HG03571 (cell line): Measurements from ENCODE around the gene ACACB.

Experiments
- ATAC-seq: cut with Tn5 transposase; IDR thresholded peaks from one replicate; pipeline ENCODE4 v1.9.1; 2021; ENCODE audit not compliant: unreplicated experiment

Gene ACACB

GRCh38 chr12:109271418-109271817, 155.0 kb downstream of the ACACB start:
- ATAC-seq = no peak

DNA sequence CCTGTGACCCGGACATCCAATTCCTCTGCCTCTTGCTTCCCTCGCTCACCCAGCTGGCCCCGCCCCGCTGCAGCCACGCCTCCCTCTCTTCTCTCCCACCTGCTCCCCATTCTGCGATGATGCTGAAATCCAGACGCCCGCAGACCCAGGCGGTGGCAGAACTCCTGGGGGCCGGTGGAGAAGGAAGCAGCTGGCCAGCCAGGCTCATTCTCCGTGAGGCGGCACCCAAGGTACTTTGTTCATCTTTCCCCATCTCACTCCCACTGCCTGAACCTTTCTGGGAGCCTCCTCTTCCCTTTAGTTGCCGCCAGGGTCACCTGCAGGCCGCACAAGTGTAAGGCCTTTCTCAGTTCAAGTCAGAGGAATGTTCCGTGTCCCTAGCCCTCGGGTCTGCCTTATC, 157.0 kb downstream of the ACACB start:
- ATAC-seq = no peak

GRCh38 chr12:109274381-109274780, 158.0 kb downstream of the ACACB start:
- no peak for ATAC-seq

DNA sequence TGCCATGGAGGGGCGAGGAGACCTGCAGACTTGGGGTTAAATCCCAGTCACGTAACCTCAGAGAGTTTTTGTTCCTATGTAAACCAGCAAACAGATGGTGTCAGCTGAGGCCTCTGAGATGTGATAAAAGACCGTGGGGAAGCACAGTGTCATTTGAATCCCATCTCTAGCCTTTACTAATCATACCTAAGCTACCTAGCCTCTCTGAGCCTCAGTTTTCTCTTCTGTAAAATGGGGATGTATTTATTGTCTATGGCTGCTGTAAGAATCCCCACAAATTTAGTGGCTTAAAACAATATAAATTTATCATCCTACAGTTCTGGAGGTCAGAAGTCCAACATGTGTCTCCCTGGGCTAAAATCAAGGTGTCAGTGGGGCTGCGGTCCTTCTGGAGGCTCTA, 158.8 kb downstream of the ACACB start:
- no peak for ATAC-seq

GRCh38 chr12:109276160-109276559, 159.8 kb downstream of the ACACB start:
- no peak for ATAC-seq

- ATAC-seq = no peak
These were observed 161.0 kb downstream of the ACACB start for GRCh38 chr12:109277255-109277898.

- no peak for ATAC-seq
These were observed 161.7 kb downstream of the ACACB start for GRCh38 chr12:109277899-109278762.

- ATAC-seq = no peak
These were observed 162.5 kb downstream of the ACACB start for GRCh38 chr12:109278912-109279311.

- no peak for ATAC-seq
These were observed 163.1 kb downstream of the ACACB start for GRCh38 chr12:109279525-109279924.

DNA sequence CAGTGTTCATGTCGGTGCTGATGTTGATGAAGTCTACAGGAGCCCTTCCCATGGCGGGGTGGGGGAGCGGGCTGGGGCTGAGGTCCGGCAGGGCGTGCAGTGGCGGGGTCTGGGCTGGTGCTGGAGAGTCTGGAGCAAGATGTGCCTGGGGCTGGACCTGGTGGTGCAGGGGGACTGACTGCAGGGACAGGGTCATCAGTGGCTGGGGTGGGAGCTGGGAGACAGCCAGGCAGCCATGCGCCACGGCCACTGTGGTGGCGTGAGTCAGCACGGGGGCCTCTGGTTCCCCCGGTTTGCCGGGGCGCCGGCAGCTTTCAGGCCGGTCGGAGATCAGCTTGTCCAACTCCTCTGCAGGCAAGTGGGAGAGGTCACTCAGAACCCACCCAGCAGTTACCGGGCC, 165.1 kb downstream of the ACACB start:
- ATAC-seq = no peak

GRCh38 chr12:109284392-109284791, 168.0 kb downstream of the ACACB start:
- no peak for ATAC-seq

- no peak for ATAC-seq
These were observed 169.9 kb downstream of the ACACB start for GRCh38 chr12:109286252-109286651.

DNA sequence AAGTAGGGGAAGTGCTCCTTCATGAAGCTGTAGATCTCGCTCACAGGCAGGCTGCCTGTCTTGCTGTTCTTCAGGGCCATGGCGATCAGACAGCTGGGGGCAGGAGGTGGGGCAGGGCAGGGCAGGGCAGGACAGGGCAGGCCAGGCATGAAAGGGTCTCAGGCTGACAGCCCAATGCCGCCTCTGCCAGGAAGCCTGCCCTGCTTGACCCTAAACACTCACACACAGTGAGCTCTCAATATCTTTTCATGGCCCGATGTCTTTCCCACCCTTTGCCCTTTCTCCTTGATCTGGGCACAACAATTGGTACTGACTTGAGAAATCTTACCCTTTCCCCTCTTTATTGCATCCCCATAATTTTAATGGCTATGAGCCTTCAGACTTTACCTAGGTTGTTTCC, 170.3 kb downstream of the ACACB start:
- ATAC-seq = no peak

- no peak for ATAC-seq
These were observed 170.8 kb downstream of the ACACB start for GRCh38 chr12:109287181-109287580.

DNA sequence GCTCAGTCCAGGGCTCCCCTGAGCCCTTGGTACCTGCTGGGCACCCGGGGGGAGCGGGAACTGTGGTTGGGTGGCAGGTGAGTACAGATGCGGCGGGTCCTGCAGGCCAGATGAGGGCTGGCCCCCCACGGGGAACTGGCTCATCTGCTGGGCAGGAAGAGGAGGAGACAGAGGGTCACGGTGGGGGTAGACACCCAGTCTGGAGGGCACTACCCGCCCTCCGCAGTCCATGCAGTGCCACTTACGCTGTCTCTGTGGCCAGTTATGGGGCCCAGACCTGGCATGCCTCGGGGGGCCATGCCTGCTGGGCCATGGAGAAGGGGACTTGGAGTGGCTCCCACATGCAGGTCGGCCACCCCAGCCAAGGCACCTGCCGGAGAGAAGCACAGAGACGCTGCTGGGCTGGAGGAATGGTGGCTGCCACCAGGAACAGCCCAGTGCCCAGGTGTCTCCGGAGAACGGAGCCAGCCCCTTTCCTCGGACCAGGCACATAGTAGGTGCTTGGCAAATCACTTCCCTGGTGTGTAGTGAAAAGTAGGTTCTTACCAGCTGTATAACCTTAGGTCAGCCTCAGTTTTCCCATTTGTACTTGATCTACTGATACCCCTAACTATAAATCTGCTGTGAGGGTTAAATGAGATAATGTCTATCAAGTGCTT, 171.6 kb downstream of the ACACB start:
- no peak for ATAC-seq

- ATAC-seq = no peak
These were observed 172.2 kb downstream of the ACACB start for GRCh38 chr12:109288571-109288970.

DNA sequence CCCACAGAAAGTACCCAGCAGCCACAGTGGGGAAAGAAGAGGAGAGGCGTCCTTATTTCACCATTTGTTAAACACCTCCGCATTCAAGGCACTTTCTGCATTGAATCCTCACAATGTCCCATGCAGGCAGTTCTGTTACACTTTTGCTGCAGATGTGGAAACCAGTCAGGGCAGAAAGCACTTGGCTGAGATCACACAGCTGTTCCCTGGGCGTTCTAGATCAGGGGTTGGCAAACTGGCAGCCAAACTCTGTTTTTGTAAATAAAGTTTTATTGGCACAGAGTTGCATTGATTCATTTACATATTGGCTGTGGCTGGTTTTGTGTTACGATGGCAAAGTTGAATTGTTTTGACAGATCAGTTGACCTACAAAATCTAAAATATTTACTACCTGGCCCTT, 172.6 kb downstream of the ACACB start:
- ATAC-seq = no peak

- no peak for ATAC-seq
These were observed 173.2 kb downstream of the ACACB start for GRCh38 chr12:109289551-109289950.

DNA sequence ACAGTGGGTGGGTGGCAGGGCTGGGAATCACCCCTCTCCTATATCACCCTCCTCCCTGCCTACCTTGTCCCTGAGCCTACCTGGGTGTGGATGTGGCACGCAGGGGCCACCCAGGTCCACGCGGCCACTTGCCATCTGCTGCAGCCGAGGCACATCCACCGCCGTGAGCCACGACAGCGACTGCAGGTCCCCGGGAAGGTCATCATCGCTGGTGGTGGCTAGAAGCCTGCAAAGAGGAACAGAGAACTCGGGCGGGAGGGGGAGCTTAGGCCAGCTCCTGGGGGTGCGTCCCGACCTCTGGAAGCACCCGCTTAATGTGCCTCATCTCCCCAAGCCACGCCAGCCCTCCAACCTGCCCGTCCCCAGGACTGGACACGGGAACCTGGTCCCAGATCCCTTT, 173.7 kb downstream of the ACACB start:
- no peak for ATAC-seq

DNA sequence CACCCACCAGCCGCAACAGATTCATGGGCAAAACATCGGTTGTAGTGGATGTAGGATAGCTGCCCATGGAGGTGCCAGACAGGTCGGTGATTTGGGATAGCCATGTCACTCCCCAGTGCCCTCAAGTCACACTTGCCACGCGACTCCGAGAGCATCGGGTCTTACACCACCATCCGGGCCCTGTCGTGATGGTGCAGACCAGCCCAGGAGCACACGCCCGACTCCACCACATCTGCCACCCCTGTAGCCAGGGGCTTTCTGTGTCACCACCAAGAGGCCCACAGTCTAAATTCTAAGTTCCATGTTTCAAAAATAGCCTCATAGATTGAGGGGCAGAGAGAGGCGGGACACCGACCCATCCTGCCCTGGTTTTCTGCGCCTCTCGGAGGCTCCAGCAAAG, 174.7 kb downstream of the ACACB start:
- ATAC-seq = no peak

DNA sequence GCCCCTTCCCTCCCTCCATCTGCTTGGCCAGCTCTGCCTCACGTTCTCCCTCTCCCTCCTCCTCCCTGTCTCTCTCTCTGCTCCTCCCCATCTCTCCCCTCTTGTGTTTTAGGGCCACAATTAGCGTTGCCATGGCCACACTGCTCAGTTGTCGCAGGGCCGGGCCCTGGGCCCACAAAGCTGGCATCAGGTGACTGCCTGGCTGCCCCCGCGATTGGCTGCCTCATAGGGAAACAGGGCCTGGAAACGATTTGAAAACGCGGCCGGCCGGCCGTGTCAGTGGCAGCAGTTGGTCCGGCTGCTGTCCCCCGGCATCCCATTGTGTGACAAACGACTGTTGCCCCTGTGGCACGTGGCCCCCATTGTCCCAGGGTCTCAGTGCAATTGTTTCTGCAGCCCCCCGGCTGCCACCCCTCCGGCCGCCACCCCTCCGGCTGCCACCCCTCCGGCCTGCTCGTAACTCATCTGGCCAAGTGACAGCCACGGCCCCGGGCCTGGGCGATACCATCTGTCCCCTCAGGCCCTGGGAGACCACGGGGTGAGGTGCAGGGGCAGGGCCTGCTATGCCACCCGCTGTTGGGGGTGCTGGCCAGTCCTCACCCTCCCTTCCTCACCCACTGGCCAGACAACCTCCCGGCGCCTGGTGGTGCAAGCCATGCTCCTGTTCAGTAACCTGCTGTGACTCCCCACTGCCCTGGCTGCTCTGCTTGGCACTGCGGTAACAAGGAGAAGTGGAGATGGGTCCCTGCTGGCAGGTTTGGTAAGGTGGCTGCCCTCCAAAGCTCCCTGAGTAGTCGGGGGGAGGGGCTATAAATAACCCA, 175.3 kb downstream of the ACACB start:
- ATAC-seq = no peak
